Activated CD8-positive, alpha-beta T cell treated with anti-CD3 and anti-CD28 coated beads for 36 hours (primary cell): ENCODE data around the gene ACYP1. TPM values are rescaled to one million over a fixed set of nuclear protein-coding genes. Genes with fewer than 3 reads are reported as not detected.

Experiments
- ATAC-seq: fragments of 200-7000 bp; cut with Tn5 transposase; one replicate; pipeline ENCODE4 v1.10.0; 2021; ENCODE audit warnings: mild to moderate bottlenecking, moderate library complexity
- CTCF ChIA-PET: fragments of 350-600 bp; sonication (Branson Sonifier 250); formaldehyde crosslinking; loops from one replicate; lab custom pipeline; 2021; ENCODE audit warnings: antibody characterized with exemption; lab: Charles Lee
- POLR2A ChIA-PET: fragments of 350-600 bp; sonication (Branson Sonifier 250); formaldehyde crosslinking; loops from one replicate; lab custom pipeline; 2021; ENCODE audit warnings: antibody characterized with exemption; lab: Charles Lee
- DNase-seq: peaks from one replicate; pipeline ENCODE4 v3.0.0-alpha.2; 2020
- H3K27ac Mint-ChIP-seq: one replicate; pipeline ENCODE4 v1.8.0; 2021; ENCODE audit warnings: mild to moderate bottlenecking, mixed read lengths
- H3K27me3 Mint-ChIP-seq: one replicate; pipeline ENCODE4 v1.8.0; 2021; ENCODE audit warnings: mixed read lengths
- H3K36me3 Mint-ChIP-seq: one replicate; pipeline ENCODE4 v1.8.0; 2021; ENCODE audit warnings: low read depth, mixed read lengths
- H3K4me1 Mint-ChIP-seq: one replicate; pipeline ENCODE4 v1.8.0; 2021; ENCODE audit warnings: low read depth, mixed read lengths
- H3K4me3 Mint-ChIP-seq: one replicate; pipeline ENCODE4 v1.8.0; 2021; ENCODE audit warnings: mild to moderate bottlenecking, moderate library complexity, mixed read lengths
- H3K9me3 Mint-ChIP-seq: one replicate; pipeline ENCODE4 v1.8.0; 2021; ENCODE audit warnings: mixed read lengths
- intact Hi-C: fragments of 100-400 bp; cut with micrococcal nuclease; formaldehyde crosslinking; loops from one replicate; pipeline ENCODE4 v1.10.0; 2022
- total RNA-seq, 2 experiments: library from RNA; stranded (reverse); gene quantifications; one replicate each; pipeline ENCODE4 v1.2.3, GENCODE V29; 2021
- TF ChIP-seq, protein P1 (sequence below): fragments of 200-600 bp; IDR thresholded peaks from one replicate; pipeline ENCODE4 v1.8.0; 2022; ENCODE audit warnings: antibody characterized with exemption, mild to moderate bottlenecking

ACYP1 gene
- total RNA-seq, 2 experiments from 2014 or later: 33.9 to 38.6 TPM

DNA sequence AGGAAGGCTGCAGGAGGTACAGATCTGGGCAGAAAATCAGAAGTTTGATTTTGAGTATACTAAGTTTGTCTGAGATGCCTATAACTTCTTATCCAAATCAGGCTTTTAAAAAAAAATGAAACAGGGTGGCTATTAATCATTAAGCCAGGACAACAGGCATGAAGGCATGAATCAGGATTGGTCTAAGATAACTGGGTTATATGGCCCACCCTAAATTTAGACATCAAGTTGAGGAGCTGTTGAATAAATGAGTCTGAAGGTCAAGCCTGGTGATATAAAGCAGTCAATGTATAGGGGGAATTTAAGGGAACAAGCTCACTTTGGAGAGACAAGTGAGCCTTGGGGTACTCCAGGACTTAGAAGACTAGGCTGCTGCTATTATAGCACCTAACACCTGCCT is 34.4 kb upstream of the ACYP1 start:
- no peak overlapping the region for H3K4me3 Mint-ChIP-seq
- no peaks in the 10 kb centered on the region for H3K27me3 Mint-ChIP-seq
- H3K4me1 Mint-ChIP-seq: no peaks in the 10 kb centered on the region
- TF ChIP-seq, protein P1, sequence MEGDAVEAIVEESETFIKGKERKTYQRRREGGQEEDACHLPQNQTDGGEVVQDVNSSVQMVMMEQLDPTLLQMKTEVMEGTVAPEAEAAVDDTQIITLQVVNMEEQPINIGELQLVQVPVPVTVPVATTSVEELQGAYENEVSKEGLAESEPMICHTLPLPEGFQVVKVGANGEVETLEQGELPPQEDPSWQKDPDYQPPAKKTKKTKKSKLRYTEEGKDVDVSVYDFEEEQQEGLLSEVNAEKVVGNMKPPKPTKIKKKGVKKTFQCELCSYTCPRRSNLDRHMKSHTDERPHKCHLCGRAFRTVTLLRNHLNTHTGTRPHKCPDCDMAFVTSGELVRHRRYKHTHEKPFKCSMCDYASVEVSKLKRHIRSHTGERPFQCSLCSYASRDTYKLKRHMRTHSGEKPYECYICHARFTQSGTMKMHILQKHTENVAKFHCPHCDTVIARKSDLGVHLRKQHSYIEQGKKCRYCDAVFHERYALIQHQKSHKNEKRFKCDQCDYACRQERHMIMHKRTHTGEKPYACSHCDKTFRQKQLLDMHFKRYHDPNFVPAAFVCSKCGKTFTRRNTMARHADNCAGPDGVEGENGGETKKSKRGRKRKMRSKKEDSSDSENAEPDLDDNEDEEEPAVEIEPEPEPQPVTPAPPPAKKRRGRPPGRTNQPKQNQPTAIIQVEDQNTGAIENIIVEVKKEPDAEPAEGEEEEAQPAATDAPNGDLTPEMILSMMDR: no peak
- intact Hi-C loops: no loop called here
- peaks cover 34% of the 10 kb centered on the region for H3K36me3 Mint-ChIP-seq
- POLR2A ChIA-PET: no interaction called here
- no peak for DNase-seq
- CTCF ChIA-PET: interaction anchor here (0.7 to 1.4 kb wide), 4 partner anchors 9 to 237 kb away, joined by 3 to 5 read pairs (median 4); no protein-coding TSS in a partner anchor
- ATAC-seq: no peak
- no peak overlapping the region for H3K27ac Mint-ChIP-seq
- no peaks in the 10 kb centered on the region for H3K9me3 Mint-ChIP-seq

DNA sequence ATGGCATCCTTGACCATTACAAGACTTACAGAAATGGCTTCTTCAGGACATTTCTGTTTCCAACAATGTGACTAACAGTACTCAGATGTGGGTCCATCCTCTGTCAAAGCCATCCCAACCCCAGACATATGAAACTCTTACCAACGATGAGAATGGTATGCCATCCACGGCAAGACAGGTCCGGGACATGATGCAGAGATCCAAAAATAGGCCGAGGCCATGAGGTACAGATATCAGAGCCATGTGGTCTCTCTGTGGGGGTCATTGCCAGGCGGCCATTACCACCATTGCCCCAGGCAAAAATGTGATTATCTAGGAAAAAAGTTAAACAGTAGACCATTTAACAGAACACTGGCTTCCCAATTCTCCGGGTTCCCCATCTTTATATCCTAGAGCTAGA is 33.1 kb upstream of the ACYP1 start:
- H3K4me3 Mint-ChIP-seq: no peak overlapping the region
- DNase-seq: no peak
- intact Hi-C loops: no loop called here
- H3K36me3 Mint-ChIP-seq: peaks cover 35% of the 10 kb centered on the region
- TF ChIP-seq, protein P1: no peak
- no peak for ATAC-seq
- H3K27me3 Mint-ChIP-seq: no peaks in the 10 kb centered on the region
- ChIA-PET CTCF (interaction anchor here (1.0 kb wide), 1 partner anchor 9 kb away, joined by 4 read pairs; no protein-coding TSS in a partner anchor), POLR2A (no interaction called here)
- no peaks in the 10 kb centered on the region for H3K9me3 Mint-ChIP-seq
- H3K4me1 Mint-ChIP-seq: no peaks in the 10 kb centered on the region
- H3K27ac Mint-ChIP-seq: no peak overlapping the region

DNA sequence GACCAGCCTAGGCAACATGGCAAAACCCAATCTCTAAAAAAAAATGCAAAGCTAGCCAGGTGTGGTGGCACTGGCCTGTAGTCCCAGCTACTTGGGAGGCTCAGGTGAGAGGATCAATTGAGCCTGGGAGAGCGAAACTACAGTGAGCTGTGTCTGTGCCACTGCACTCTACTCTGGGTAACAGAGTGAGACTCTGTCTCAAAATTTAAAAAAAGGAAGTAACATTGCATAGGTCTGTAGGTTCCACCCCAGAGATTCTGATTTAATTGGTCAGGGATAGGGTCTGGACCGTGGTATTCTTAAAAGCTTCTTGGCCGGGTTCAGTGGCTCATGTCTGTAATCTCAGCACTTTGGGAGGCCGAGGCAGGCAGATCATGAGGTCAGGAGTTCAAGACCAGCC is 31.9 kb upstream of the ACYP1 start:
- Mint-ChIP-seq H3K36me3 (peaks cover 36% of the 10 kb centered on the region), H3K27me3 (no peaks in the 10 kb centered on the region), H3K4me1 (no peaks in the 10 kb centered on the region), H3K27ac (no peak overlapping the region), H3K4me3 (no peak overlapping the region), H3K9me3 (no peaks in the 10 kb centered on the region)
- no peak for ATAC-seq
- intact Hi-C loops: no loop called here
- CTCF ChIA-PET: interaction anchor here (0.8 to 2.9 kb wide), 3 partner anchors 150 to 234 kb away, joined by 3 to 11 read pairs (median 4); no protein-coding TSS in a partner anchor
- DNase-seq: no peak
- TF ChIP-seq, protein P1: no peak
- POLR2A ChIA-PET: interaction anchor here (0.6 kb wide), 1 partner anchor 65 kb away, joined by 3 read pairs; no protein-coding TSS in a partner anchor

DNA sequence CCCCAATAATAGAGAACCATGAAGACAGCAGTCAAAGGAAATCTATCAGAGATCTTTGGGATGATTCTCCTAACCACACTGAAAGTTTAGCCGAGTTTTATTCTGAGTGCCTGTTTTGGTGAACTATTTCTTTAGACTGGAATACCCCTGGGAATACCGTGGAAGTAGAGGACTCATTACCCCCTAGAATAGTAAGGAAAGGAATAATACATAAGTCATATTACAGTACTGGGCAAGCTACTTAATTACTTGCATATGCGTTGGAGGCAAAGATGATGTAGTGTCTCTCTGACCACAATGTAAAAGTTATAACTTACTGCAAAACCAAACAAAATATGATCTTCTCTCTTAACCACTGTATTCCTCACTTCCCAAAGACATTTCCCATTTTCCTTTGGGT is 31.1 kb upstream of the ACYP1 start:
- Mint-ChIP-seq H3K4me1 (no peaks in the 10 kb centered on the region), H3K36me3 (peaks cover 35% of the 10 kb centered on the region), H3K27me3 (no peaks in the 10 kb centered on the region), H3K4me3 (no peak overlapping the region), H3K9me3 (no peaks in the 10 kb centered on the region), H3K27ac (no peak overlapping the region)
- DNase-seq (no peak), ATAC-seq (no peak)
- ChIA-PET CTCF (interaction anchor here (1.2 to 2.9 kb wide), 3 partner anchors 189 to 233 kb away, joined by 3 to 11 read pairs (median 3); no protein-coding TSS in a partner anchor), POLR2A (no interaction called here)
- intact Hi-C loops: no loop called here
- TF ChIP-seq, protein P1: no peak

DNA sequence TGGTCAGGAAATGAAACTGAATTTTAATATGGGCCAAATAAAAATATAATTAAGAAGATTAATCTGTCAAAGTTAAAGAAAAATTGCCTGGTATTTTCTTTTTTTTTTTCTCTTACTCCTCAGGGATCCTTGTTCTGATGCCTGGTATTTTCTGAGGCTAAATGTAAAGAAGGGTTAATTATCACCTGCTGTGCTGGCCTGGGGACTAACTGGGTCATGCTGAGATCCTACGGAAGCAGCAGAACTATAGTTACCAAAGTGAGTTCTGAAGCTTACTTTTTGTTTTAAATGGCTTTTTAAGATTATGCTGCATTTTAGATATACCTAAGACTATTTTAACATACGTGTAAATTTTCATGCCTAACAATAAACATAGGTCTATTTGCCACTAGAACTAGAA is 28.9 kb upstream of the ACYP1 start:
- Mint-ChIP-seq H3K27ac (no peak overlapping the region), H3K4me3 (no peak overlapping the region), H3K9me3 (no peaks in the 10 kb centered on the region), H3K4me1 (no peaks in the 10 kb centered on the region), H3K27me3 (no peaks in the 10 kb centered on the region), H3K36me3 (peaks cover 25% of the 10 kb centered on the region)
- DNase-seq (no peak), ATAC-seq (no peak)
- ChIA-PET POLR2A (interaction anchor here (0.7 kb wide), 1 partner anchor 30 kb away, joined by 3 read pairs; no protein-coding TSS in a partner anchor), CTCF (no interaction called here)
- intact Hi-C loops: no loop called here
- TF ChIP-seq, protein P1: no peak
